ENCODE results near the gene HLA-DMB. TPM values are rescaled to one million over a fixed set of nuclear protein-coding genes. Genes with fewer than 3 reads are reported as not detected.
A peak's percentile ranks its signal among the peaks of the same experiment; 100 is the strongest.

HLA-DMB gene
- polyA plus RNA-seq, 3 donors = 51.8 to 75.3 (median 65.9) TPM

DNA sequence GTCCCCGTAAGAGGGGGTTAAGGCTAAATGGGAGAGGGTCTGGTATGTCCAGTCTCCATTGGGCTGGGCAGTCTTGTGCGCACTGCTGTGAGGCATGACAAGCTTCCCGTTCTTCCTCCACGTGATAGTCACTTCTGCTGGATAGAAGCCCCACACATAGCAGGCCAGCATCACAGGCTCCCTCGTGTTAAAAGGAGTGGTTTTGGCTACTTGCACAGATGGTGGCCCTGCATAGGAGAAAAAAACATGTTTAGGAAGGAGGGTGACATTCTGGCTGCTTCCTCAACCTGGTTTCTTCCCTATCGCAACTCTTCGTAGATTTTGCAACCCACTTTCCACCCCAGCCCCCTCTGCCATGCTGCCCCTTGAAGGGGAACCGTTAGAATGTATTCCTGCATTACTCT, 3.6 kb downstream of the HLA-DMB start:
- DNase-seq (ENCODE audit: extremely low read depth in 1 of 11, low read depth in 9 of 11, low spot score in 4 of 11) = no peak

DNA sequence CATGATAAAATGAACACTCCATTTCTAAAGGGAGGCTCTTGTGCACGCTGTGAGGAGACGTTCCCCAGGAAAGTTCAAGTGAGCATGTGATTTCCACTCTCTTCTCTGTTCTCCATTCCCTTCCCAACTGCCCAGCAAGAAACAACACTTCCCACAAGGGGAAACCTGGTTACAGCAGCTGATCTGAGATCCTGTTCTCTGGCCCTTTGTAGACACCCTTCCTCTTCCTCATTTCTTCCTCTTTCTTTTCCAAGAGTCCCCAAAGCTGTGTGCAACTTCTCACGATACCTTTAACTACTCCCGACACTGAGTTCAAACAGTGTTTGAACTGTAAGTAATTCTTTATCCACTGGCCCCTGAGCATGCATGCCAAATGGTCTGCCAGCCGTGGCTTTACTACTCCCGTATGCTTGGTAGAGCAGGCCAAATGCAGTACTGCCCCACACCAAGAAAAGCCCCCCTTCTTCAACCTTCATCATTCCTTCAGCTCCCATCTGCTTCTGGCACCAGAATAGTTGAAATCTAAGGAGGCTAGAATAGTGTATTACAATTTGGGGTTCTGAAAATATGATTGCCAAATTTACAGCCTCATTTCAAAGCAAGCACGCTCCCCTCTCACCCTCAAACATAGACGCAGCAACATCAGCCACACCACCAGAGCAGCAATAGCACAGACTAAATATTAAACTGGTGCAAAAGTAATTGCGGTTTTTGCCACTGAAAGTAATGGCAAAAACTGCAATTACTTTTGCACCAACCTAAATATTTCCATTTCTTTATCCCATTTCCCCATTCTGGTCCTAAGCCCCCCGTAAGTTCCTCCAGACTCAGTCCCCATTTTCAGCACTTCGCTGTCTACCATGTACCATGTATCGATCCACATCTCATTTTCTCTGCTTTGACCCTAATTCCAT, 4.3 kb downstream of the HLA-DMB start:
- no peak for DNase-seq (ENCODE audit: extremely low read depth in 1 of 11, low read depth in 9 of 11, low spot score in 4 of 11)

DNA sequence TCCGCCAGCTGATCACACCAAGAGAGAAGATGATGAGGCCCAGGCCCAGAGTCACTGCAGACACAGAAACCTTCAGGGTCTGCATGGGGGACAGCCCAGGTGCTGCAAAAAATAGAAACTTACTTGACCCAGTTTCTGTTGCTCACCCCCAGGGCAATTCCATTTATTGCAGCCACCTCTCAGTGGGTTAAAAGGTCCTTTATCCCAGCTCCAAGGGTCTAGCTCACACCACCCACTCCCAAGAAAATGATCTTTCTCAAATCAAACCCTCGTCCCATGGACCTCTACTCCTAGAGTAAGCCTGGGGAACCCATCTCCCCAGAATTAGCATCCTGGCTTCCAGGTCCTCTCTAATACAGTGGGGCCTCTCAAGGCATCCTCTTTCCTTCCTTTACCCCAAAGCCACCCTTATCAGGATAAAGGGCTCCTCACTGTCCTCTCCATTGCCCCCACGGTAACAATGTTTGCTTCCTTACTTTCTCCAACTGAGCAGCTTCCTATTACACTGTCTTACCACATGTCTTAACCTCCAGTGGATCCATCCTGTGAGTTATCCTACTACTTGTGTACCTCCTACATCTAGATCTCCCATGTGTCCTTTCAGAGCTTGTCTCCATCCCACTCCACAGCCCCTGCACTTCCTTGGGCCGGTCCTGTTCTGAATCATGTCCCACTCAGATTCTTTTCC, 5.1 kb downstream of the HLA-DMB start:
- DNase-seq (ENCODE audit: extremely low read depth in 1 of 11, low read depth in 9 of 11, low spot score in 4 of 11) = no peak

DNA sequence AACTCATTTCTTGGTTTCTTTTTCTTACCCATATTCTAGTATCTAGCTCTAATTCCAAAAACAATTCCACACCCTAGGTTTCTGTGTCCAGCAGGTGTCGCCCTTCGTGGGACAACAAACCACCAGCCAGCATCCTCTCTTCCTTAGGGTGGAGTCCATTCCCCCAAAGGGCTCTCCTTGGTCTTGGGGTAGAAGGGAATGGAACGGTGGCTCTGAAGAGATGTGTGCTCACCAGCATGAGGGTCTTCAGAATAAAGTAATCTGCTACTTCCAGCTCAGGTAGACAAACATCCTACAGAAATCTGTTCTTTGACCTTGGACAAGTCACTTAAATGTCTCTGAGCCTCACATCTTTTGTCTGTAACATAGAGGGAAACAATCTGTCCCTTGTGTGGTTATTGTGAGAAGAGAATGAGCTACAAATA, 7.2 kb downstream of the HLA-DMB start:
- DNase-seq (ENCODE audit: extremely low read depth in 1 of 11, low read depth in 9 of 11, low spot score in 4 of 11) = peak in 1 of 11 donors; percentile 53

DNA sequence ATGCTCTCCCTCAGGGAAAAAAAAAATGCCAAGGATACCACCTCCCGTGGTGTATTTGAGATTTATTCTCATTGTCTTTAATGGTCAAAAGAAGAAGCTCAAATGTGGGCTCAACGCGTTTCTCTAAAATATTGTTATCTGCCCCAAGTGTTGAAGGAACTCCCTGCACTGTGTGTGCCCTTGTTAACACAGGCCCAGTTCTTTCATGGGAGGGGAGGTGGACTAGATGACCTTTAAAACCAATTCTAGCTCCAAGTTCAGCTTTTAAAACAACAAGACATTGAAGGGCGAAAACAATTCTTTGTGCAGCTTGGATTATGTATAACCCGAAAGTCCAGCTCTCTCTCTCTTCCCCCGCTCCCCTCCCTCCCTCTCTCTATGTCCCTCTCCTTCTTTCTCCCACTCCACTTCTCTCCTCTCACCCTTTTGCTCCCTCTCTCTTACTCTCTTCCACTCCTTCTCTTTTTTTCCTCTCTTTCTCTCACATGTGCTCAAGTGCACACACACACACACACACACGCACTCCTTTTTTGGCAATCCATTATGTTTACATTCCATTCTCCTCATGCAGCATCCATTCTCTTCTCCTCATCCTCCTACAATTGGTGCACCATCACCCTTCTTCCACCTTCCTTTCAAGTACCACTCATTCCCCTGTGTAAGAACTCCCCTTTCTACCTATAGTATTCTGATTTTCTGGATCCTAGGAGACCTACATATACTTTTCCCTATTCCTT, 8.5 kb downstream of the HLA-DMB start:
- no peak for DNase-seq (ENCODE audit: extremely low read depth in 1 of 11, low read depth in 9 of 11, low spot score in 4 of 11)

DNA sequence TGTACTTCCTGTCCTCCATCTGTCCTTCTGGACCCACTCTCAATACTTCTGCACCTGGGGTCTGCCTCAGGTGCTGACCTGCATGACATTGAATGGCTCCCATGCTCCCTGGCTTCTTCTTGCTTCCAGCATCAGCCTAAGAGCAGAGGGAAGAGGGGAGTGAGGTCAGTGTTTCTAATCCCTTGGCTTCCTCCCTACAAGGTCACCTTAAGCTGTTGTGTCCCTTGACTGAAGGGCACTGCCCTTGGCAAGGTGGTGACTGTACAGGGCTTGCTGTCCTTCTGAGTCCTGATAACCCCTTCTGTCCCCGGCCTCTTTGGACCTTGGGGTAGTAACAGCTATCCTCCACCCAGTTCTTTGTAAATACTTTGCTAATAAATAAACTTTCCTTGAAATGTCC, 9.6 kb downstream of the HLA-DMB start:
- DNase-seq (ENCODE audit: extremely low read depth in 1 of 11, low read depth in 9 of 11, low spot score in 4 of 11) = no peak

DNA sequence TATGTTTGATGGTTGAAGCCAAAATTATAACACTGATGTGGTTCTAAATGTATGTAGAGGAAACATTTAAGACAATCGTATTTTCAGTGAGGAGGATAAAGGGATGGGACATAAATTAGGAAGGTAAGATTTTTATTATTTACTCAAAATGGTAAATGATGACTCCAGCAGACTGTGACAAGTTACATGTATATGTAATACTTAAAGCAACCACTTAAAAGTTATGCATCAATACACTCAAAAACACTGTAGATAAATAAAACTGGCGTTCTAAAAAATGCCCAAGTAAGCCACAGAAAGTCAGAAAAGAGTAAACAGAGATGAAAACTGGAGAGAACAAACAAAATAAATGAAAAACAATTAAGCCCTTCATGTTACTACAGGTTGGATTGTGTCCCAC, 18.7 kb downstream of the HLA-DMB start:
- DNase-seq (ENCODE audit: extremely low read depth in 1 of 11, low read depth in 9 of 11, low spot score in 4 of 11) = no peak

DNA sequence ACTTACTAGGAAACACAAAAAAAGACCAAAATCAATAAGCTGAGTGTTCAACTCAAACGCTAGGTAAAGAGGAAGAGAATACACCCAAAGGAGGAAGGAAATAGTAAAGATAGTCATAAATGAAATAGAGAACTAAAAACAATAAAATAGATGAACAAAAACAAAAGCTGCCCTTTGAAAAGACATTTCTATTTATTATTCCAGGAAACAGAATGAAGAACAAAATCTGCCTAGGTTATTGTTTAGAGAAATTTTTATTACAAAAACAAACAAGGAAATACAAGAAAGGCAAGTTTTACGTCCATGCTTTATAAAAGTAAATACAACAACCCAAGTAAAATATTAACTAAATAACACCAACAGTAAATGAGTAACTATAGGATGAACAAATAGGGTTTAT, 20.1 kb downstream of the HLA-DMB start:
- DNase-seq (ENCODE audit: extremely low read depth in 1 of 11, low read depth in 9 of 11, low spot score in 4 of 11) = no peak

DNA sequence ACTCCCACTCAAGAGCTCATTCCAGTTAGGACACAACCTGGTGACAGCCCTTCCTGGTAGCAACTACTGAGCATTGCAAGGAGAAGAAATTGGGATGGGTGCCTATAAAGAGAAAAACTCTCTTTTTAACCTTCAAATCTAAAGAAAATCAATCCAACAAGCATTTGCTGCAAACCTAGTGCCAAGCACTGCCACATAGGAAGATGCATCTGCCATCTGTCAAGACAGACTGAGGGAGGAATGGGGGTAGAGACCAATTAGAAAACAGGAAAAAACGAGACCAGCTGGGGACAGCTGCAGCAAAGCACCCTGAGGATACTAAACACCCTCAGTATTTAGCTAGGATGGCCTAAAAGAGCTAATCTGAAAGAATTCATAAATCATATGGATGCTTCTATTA, 27.9 kb downstream of the HLA-DMB start:
- DNase-seq (ENCODE audit: extremely low read depth in 1 of 11, low read depth in 9 of 11, low spot score in 4 of 11) = peak in 1 of 11 donors; percentile 18

DNA sequence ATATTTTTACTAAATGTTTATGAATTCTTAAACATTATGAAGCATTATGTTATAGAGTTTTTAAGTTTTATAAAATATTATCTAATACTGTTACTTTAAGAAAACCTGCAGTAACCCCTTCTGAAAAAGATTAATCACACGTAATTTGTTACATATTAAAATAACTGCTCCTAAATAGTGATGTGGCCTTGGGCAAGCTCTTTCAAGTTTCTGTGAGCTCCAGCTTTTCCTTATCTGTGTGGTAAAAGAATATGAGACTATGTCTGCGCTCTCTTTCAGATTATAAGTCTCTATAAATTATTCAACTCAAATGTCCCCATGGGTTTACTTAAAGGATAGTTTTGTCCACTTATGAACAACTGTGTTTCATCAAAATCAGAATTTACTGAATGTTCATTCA, 31.9 kb downstream of the HLA-DMB start:
- DNase-seq (ENCODE audit: extremely low read depth in 1 of 11, low read depth in 9 of 11, low spot score in 4 of 11) = no peak

DNA sequence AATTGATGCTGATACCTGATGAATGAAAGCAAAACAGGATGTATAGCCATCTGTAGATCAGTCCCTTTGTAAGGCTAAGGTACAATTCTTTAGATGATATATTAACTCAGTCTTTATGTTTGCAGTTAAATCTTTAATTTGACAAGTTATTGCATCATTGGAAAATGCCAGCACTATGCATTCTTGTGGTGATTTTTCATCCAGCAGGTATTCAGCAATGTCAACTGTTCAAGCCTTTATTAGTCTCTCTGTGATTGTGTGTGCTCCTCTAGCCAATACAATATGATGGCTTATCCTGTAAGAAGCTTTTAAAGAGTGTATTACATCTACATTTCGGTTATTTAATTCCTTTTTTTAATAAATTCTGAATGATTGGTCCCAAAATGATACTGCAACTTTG, 34.3 kb downstream of the HLA-DMB start:
- no peak for DNase-seq (ENCODE audit: extremely low read depth in 1 of 11, low read depth in 9 of 11, low spot score in 4 of 11)

DNA sequence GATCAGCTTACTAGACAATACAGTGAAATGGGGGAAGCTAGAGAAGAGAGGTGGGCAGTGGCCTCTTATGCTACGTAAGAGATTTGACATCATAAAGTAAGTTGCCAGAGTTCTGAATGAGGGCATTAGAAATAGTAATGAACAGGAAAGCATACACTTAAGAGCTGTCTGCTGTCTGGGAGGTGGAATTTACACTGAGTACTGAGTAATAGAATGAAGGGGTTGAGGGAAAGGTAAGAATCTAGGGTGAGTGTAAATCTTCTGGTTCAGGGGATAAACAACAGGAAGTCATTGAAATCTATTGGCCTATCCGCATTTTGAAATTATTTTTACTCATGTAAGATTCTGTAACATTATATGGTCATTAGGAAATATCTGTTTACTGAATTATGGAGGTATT, 35.8 kb downstream of the HLA-DMB start:
- DNase-seq (ENCODE audit: extremely low read depth in 1 of 11, low read depth in 9 of 11, low spot score in 4 of 11) = no peak

DNA sequence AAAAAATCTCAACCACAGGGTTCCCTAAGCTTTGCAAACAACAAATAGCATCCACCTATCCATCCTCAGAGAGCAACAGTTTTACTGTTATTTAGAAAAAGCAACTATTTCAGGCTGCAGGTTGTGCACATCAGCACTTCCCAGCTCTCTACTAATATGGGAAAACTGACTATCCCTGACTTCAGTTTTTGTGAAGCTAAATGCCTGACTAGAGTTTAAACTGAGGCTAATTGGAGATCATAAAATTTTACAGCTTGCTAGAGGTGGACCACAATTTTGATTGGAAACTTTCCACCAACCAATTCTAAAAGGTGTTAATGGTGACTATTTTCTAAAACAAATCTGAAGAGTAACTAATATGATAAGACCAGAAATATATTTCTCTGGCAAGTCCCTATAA, 36.9 kb downstream of the HLA-DMB start:
- no peak for DNase-seq (ENCODE audit: extremely low read depth in 1 of 11, low read depth in 9 of 11, low spot score in 4 of 11)

DNA sequence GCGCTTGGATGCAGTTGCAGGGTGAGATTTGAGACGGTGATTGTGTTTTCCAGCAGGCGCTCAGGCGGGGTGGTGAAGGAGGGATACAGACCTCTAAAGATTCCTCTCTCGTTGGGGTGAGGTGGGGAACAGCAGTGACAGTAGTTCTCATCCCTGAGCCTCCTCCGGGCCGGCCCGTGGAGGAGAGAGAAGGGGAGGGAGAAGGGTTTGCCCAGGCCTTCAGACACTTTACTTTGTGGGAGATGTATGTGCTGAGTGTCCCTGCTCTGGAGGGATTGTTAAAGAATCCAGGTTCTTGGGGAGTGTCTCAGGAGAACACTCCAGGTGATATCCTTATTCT, 45.9 kb downstream of the HLA-DMB start:
- no peak for DNase-seq (ENCODE audit: extremely low read depth in 1 of 11, low read depth in 9 of 11, low spot score in 4 of 11)

DNA sequence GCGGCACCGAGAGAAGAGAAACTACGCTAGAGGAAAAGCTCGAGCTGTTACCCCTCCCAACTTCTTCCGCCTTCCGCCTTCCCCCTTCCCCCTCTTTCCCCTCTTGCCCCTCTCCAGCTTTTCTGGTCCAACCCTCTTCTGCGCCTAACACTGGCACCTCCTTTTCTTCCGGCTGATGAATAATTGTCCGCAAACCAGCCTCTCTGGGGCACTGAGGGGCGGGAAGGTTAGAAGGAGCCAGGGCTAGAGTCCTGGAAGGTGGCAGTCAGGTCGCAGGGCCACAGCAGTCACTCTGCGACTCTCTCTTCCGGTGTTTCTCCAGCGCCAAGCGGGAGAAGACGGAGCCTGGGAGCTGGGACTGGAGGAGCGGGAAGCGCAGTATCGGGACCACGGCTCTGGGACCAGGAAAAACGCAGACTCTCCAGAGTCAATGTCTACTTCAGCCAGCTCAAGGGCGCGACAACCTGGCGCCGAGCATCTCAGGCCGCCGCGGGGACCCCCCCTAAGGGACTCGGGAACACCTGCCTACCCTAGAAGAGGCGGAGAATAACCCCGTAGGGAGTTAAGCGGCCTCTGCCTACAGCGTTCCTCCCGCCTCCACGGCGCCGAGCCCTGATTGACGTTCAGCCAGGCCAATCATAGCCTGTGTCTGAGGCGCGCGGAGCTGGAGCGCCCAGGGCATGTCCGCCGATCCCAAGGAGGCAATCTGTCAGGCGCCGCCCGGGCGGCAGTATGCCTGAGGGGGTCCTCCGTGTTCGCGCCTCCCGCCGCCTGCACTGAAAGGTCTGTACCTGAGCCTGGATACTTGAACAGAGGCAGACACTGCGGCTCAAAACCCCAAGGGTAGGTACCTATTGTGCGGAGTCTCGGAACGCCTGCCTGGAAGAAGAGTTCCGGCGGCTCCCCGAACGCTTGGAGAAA, 46.5 kb downstream of the HLA-DMB start:
- DNase-seq (ENCODE audit: extremely low read depth in 1 of 11, low read depth in 9 of 11, low spot score in 4 of 11) = peak; percentile 82 to 98 (median 95)

DNA sequence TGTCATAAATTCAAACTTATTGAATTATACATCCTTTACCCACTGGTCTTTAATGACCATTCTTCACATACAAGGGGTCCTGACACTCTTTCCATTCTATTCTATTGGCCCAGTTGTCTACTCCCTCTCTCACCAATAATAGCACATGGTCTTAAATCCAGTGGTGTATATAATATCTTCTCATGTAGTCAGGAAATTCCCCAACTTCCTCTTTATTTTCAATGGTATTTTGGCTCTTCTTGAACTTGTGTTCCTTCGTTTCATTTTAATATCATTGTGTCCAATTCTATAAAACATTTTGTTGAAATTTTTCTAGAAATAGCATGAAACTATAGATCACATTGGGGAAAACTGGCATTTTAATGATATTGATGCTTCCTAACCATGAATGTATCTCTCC, 50.0 kb downstream of the HLA-DMB start:
- no peak for DNase-seq (ENCODE audit: extremely low read depth in 1 of 11, low read depth in 9 of 11, low spot score in 4 of 11)

DNA sequence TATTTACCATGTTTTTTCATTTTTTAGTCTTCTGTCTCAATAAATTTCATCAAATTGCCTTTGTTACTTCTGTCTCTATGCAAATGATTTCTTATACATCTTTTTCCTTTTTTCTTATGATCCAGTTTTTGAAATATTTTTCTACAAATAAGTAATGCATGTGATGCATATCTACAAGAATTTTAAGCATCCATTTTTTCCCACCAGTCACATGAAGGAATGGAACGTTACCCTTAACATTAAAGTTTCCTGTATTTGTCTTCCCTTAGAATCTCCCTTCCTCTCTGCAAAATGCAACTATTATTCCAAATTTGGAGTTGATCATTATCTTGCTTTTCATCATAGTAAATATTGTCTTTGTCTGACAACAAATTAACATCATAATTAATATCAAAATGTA, 51.3 kb downstream of the HLA-DMB start:
- DNase-seq (ENCODE audit: extremely low read depth in 1 of 11, low read depth in 9 of 11, low spot score in 4 of 11) = no peak

DNA sequence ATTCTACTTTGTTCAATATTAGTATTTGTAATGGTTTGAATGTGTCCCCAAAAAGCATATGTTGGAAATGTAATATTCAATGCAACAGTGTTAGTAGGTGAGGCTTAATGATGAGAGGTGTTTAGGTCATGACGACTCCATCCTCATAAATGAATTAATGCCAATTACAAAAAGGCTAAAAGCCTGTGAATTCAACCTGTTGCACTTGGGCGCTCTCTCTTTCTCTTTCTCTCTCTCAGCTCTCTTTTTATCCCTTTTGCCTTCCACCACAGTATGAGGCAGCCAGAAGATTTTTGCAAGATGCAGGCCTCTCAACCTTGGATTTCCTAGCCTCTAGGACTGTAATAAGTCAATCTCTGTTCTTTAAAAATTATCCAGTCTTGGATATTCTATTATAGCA, 52.3 kb downstream of the HLA-DMB start:
- no peak for DNase-seq (ENCODE audit: extremely low read depth in 1 of 11, low read depth in 9 of 11, low spot score in 4 of 11)

DNA sequence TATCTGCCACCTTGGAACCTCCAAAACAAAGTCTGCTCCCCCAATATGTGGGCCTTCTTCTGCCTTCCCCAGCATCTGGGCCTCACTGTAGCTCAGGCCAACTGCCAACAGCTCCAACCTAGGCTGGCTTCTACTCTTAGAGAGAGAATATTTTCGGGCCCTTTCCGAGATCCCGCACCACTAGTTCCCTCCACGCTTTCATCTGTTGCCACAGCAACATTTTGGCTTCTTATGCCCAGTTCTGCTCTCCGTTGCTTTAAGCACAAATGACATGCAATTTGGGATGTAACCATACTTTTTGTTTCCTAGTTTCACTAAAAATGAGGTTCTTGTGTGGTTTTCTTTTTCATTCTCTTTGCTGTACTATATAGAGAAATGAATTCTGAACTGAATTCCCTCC, 53.2 kb downstream of the HLA-DMB start:
- DNase-seq (ENCODE audit: extremely low read depth in 1 of 11, low read depth in 9 of 11, low spot score in 4 of 11) = no peak
